HepG2 (cell line): ENCODE results near the gene FCHO1. TPM values are rescaled to one million over a fixed set of nuclear protein-coding genes. Genes with fewer than 3 reads are reported as not detected.

Experiments used
- ATAC-seq: fragments of 200-7000 bp; cut with Tn5 transposase; 3 replicates; pipeline ENCODE4 v1.9.1; 2020; ENCODE audit warnings: mild to moderate bottlenecking, moderate library complexity
- BruUV-seq: library from RNA; stranded (reverse); fragments of 400-500 nt; replicated peaks from 2 replicates; lab custom pipeline; 2021; lab: Mats Ljungman, UMichigan
- CTCF ChIA-PET: fragments of 300-600 bp; formaldehyde crosslinking; extraction: SDS; loops from one replicate; lab custom pipeline; 2021; ENCODE audit warnings: low total read pairs, inconsistent platforms, low intra/inter-chr PET ratio; lab: Yijun Ruan, JAX
- POLR2A ChIA-PET: fragments of 350-600 bp; sonication (Branson Sonifier 250); formaldehyde crosslinking; loops from one replicate; lab custom pipeline; 2020; ENCODE audit warnings: antibody characterized with exemption, inconsistent platforms; lab: Yijun Ruan, JAX
- DNase-seq: peaks from one replicate; pipeline ENCODE4 v3.0.0-alpha.2; 2015; ENCODE audit warnings: low spot score
- FAIRE-seq: peaks from 3 replicates; lab custom pipeline; 2011; peaks lifted over from hg19 to GRCh38; lab: Jason Lieb, UNC
- H2AFZ ChIP-seq: one replicate; pipeline ENCODE4 v1.6.1; 2011; ENCODE audit warnings: low read length, inconsistent platforms
- H3K27ac ChIP-seq: fragments of 300-600 bp; 3 replicates; pipeline ENCODE4 v1.8.0; 2011; ENCODE audit warnings: mixed run types, mild to moderate bottlenecking, mixed read lengths, low read length, inconsistent platforms; ENCODE audit not compliant: insufficient read depth; ENCODE audit errors: extremely low read length
- H3K27me3 ChIP-seq, 2 experiments: fragments of 200-600 bp in 1 of 2; 2 replicates in 1 of 2; 3 replicates in 1 of 2; pipeline versions ENCODE4 v1.6.0 to v1.8.0; 2011; ENCODE audit warnings: low read length in 2 of 2, mild to moderate bottlenecking in 2 of 2, moderate library complexity in 2 of 2, inconsistent platforms in 1 of 2; ENCODE audit not compliant: insufficient read depth in 2 of 2, control insufficient read depth in 1 of 2
- H3K36me3 ChIP-seq, 2 experiments: fragments of 200-600 bp in 1 of 2; replicated peaks in 1 of 2; 2 replicates in 1 of 2; 3 replicates in 1 of 2; pipeline versions ENCODE4 v1.5.1 to v1.8.0; 2011; ENCODE audit warnings: low read length in 2 of 2, inconsistent platforms in 1 of 2; ENCODE audit not compliant: insufficient read depth in 2 of 2, control insufficient read depth in 1 of 2
- H3K4me1 ChIP-seq: 2 replicates; pipeline ENCODE4 v1.5.1; 2012; ENCODE audit warnings: low read length, inconsistent platforms; ENCODE audit not compliant: insufficient read depth
- H3K4me2 ChIP-seq: 2 replicates; pipeline ENCODE4 v1.6.0; 2011; ENCODE audit warnings: low read depth, low read length, inconsistent platforms
- H3K4me3 ChIP-seq, 3 experiments: fragments of 200-600 bp in 1 of 3; sonication (generic), shearing (Covaris generic) in 1 of 3; replicated peaks in 1 of 3; 2 replicates each; pipeline ENCODE4 v1.5.1; 2011 to 2016; ENCODE audit warnings: low read length in 3 of 3, inconsistent platforms in 2 of 3, low read depth in 2 of 3, mild to moderate bottlenecking in 2 of 3, control low read depth in 1 of 3, mixed read lengths in 1 of 3; ENCODE audit not compliant: insufficient read depth in 1 of 3
- H3K79me2 ChIP-seq: one replicate; pipeline ENCODE4 v1.6.1; 2011; ENCODE audit warnings: low read length, inconsistent platforms; ENCODE audit not compliant: insufficient read depth
- H3K9ac ChIP-seq: 2 replicates; pipeline ENCODE4 v1.6.0; 2011; ENCODE audit warnings: mild to moderate bottlenecking, low read depth, low read length, inconsistent platforms; ENCODE audit not compliant: insufficient read depth
- H3K9me3 ChIP-seq: 2 replicates; pipeline ENCODE4 v1.5.1; 2012; ENCODE audit warnings: mild to moderate bottlenecking, low read length
- H4K20me1 ChIP-seq: 2 replicates; pipeline ENCODE4 v1.6.0; 2011; ENCODE audit warnings: inconsistent platforms, mild to moderate bottlenecking, low read length, moderate library complexity; ENCODE audit not compliant: insufficient read depth
- BRD4 ChIP-seq: sonication (generic); formaldehyde crosslinking; IDR thresholded peaks from 2 replicates; pipeline ENCODE4 v1.4.0; 2020; ENCODE audit warnings: missing genetic modification reagents
- FIP1L1 ChIP-seq: fragments of 200-400 bp; formaldehyde crosslinking; IDR thresholded peaks from 2 replicates; pipeline ENCODE4 v1.6.1; 2018; ENCODE audit warnings: low read depth, mild to moderate bottlenecking, low read length, moderate library complexity, borderline replicate concordance; ENCODE audit not compliant: insufficient read depth
- KDM2A ChIP-seq: sonication (generic); formaldehyde crosslinking; IDR thresholded peaks from 2 replicates; pipeline ENCODE4 v1.4.0; 2020; ENCODE audit warnings: low read depth, missing genetic modification reagents, borderline replicate concordance
- KDM3A ChIP-seq: IDR thresholded peaks from 2 replicates; pipeline ENCODE4 v1.6.1; 2018; ENCODE audit warnings: low read depth, missing compliant biosample characterization
- MAF1 ChIP-seq: sonication (generic); formaldehyde crosslinking; IDR thresholded peaks from 2 replicates; pipeline ENCODE4 v1.5.0; 2020; ENCODE audit warnings: missing genetic modification reagents, borderline replicate concordance
- RFXANK ChIP-seq: IDR thresholded peaks from 2 replicates; pipeline ENCODE4 v1.6.1; 2016
- RXRA ChIP-seq: sonication (generic); formaldehyde crosslinking; IDR thresholded peaks from 2 replicates; pipeline ENCODE4 v1.5.1; 2020; ENCODE audit warnings: missing genetic modification reagents
- SUZ12 ChIP-seq: fragments of 150-350 bp; IDR thresholded peaks from 2 replicates; pipeline ENCODE4 v1.6.1; 2014; ENCODE audit warnings: low read depth, low read length
- TFDP2 ChIP-seq: sonication (generic); formaldehyde crosslinking; IDR thresholded peaks from 2 replicates; pipeline ENCODE4 v1.4.0; 2020; ENCODE audit warnings: missing genetic modification reagents
- ZNF7 ChIP-seq: IDR thresholded peaks from 2 replicates; pipeline ENCODE4 v1.6.1; 2016; ENCODE audit warnings: missing biosample characterization, missing genetic modification reagents
- WGBS: methylation state at CpG from one replicate; pipeline ENCODE4 v1.1.6; 2017; ENCODE audit warnings: low lambda C conversion rate; 5-methylcytosine and 5-hydroxymethylcytosine counted together
- in situ Hi-C: cut with HindIII; loops from 2 replicates; pipeline ENCODE4 v1.10.0; 2017; ENCODE audit warnings: low pct_unique_long_range_greater_than_20kb; ENCODE audit not compliant: extremely low pct_ligation_motif_present
- intact Hi-C: fragments of 100-400 bp; cut with micrococcal nuclease; formaldehyde crosslinking; loops from one replicate; pipeline ENCODE4 v1.10.0; 2022; ENCODE audit not compliant: unreplicated experiment
- polyA plus RNA-seq, 8 experiments: library from polyadenylated mRNA; depleted of rRNA in 3 of 8; stranded (reverse) in 7 of 8; unstranded in 1 of 8; fragments of >200 nt; fragmentation: Illumina TruSeq in 4 of 8; extraction: Trizol in 4 of 8; gene quantifications; 2 replicates each; pipeline versions ENCODE4 v1.2.1 to v1.2.3, GENCODE V29; 2011 to 2016; ENCODE audit warnings: low read depth in 4 of 8, missing spikeins in 1 of 8, mixed read lengths in 1 of 8; ENCODE audit not compliant: insufficient read depth in 1 of 8
- total RNA-seq, 5 experiments: library from RNA; depleted of rRNA; stranded (reverse); fragments of >200 nt; fragmentation: Illumina TruSeq; extraction: Trizol; gene quantifications; 2 replicates each; pipeline ENCODE4 v1.2.3, GENCODE V29; 2016; ENCODE audit warnings: low read depth in 1 of 5
- TF ChIP-seq, protein P1 (sequence below): sonication (generic); formaldehyde crosslinking; IDR thresholded peaks from 2 replicates; pipeline ENCODE4 v1.4.0; 2020; ENCODE audit warnings: missing genetic modification reagents; ENCODE audit errors: not compliant biosample characterization
- TF ChIP-seq, protein P2 (sequence below): sonication (generic); formaldehyde crosslinking; IDR thresholded peaks from 2 replicates; pipeline ENCODE4 v1.5.1; 2020; ENCODE audit warnings: missing genetic modification reagents, mild to moderate bottlenecking, borderline replicate concordance
- TF ChIP-seq, protein P3 (sequence below): IDR thresholded peaks from 2 replicates; pipeline ENCODE4 v1.6.1; 2016; ENCODE audit warnings: low read depth, control low read depth

Gene FCHO1
- total and polyA plus RNA-seq, 2 of the 13 experiments (the other 11 are each of a cell fraction or from before 2014, with no cell fraction given) = 1.3 to 3.1 TPM

- 2% methylated on average over 15 of the region's 53 CpGs for WGBS
- no peaks in the 10 kb centered on the region; a peak in 1 of 5 replicates for H3K27me3 ChIP-seq
- peak within 1 kb of the TSS; percentile 38 for H3K27ac ChIP-seq
- FAIRE-seq = no peak
- POLR2A ChIA-PET = interaction anchor here (1.0 to 2.3 kb wide), 6 partner anchors 19 to 314 kb away, joined by 3 to 7 read pairs (median 4); partner anchors contain the start of genes B3GNT3, BST2 and CCDC124
- peaks cover 19% of the 10 kb centered on the region for H3K79me2 ChIP-seq
- peak within 1 kb of the TSS; percentile 99 for H3K4me2 ChIP-seq
- peaks cover 11% of the 10 kb centered on the region; the same call in 1 of the 2 replicates for H4K20me1 ChIP-seq
- intact Hi-C loops = no loop called here
- peaks cover 40% of the 10 kb centered on the region for H3K4me1 ChIP-seq
- DNase-seq = peak; percentile 45
- ATAC-seq = peak; percentile 83
- peak within 1 kb of the TSS; percentile 20 for H2AFZ ChIP-seq
- peaks cover 3% of the 10 kb centered on the region in 2 experiments; a peak in 2 of 5 replicates for H3K36me3 ChIP-seq
- CTCF ChIA-PET = no interaction called here
- no TSS peak for BruUV-seq
- in situ Hi-C loops = no loop called here
- peak within 1 kb of the TSS; percentile 82 for H3K9ac ChIP-seq
- H3K9me3 ChIP-seq = no peaks in the 10 kb centered on the region
- H3K4me3 ChIP-seq = peak within 1 kb of the TSS; percentile 87 to 96 (median 89)
- TF ChIP-seq FIP1L1 (no peak), MAF1 (CRISPR knock-in tag) (peak; percentile 67; the same call in 1 of the 2 replicates), TFDP2 (CRISPR knock-in tag) (peak; percentile 53), SUZ12 (no peak), KDM3A (no peak), ZNF7 (CRISPR knock-in tag) (no peak), RXRA (CRISPR knock-in tag) (no peak; the same call in 1 of the 2 replicates), RFXANK (CRISPR knock-in tag) (no peak), BRD4 (CRISPR knock-in tag) (0 out of 2 replicates have a peak, but pooled peaks have one; percentile 40), KDM2A (CRISPR knock-in tag) (peak; percentile 52; the same call in 1 of the 2 replicates)
- TF ChIP-seq, protein P1, sequence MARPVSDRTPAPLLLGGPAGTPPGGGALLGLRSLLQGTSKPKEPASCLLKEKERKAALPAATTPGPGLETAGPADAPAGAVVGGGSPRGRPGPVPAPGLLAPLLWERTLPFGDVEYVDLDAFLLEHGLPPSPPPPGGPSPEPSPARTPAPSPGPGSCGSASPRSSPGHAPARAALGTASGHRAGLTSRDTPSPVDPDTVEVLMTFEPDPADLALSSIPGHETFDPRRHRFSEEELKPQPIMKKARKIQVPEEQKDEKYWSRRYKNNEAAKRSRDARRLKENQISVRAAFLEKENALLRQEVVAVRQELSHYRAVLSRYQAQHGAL (CRISPR knock-in tag) = no peak
- TF ChIP-seq, protein P2, sequence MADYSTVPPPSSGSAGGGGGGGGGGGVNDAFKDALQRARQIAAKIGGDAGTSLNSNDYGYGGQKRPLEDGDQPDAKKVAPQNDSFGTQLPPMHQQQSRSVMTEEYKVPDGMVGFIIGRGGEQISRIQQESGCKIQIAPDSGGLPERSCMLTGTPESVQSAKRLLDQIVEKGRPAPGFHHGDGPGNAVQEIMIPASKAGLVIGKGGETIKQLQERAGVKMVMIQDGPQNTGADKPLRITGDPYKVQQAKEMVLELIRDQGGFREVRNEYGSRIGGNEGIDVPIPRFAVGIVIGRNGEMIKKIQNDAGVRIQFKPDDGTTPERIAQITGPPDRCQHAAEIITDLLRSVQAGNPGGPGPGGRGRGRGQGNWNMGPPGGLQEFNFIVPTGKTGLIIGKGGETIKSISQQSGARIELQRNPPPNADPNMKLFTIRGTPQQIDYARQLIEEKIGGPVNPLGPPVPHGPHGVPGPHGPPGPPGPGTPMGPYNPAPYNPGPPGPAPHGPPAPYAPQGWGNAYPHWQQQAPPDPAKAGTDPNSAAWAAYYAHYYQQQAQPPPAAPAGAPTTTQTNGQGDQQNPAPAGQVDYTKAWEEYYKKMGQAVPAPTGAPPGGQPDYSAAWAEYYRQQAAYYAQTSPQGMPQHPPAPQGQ = no peak
- TF ChIP-seq, protein P3, sequence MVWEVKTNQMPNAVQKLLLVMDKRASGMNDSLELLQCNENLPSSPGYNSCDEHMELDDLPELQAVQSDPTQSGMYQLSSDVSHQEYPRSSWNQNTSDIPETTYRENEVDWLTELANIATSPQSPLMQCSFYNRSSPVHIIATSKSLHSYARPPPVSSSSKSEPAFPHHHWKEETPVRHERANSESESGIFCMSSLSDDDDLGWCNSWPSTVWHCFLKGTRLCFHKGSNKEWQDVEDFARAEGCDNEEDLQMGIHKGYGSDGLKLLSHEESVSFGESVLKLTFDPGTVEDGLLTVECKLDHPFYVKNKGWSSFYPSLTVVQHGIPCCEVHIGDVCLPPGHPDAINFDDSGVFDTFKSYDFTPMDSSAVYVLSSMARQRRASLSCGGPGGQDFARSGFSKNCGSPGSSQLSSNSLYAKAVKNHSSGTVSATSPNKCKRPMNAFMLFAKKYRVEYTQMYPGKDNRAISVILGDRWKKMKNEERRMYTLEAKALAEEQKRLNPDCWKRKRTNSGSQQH (CRISPR knock-in tag) = no peak; the same call in 1 of the 2 replicates
Observed at GRCh38 chr19:17718947-17719711, 32.1 kb upstream of the FCHO1 start, which contains the start of gene MAP1S. Gene MAP1S (plus strand): TSS chr19:17719480. CDS start chr19:17719503, 23 bp downstream.
